HuH-7.5 (cell line): ENCODE data around the gene GALNT2.

Experiments used
- DNase-seq: peaks from one replicate; pipeline ENCODE4 v3.0.0; 2011; ENCODE audit warnings: low spot score

GALNT2 gene

DNA sequence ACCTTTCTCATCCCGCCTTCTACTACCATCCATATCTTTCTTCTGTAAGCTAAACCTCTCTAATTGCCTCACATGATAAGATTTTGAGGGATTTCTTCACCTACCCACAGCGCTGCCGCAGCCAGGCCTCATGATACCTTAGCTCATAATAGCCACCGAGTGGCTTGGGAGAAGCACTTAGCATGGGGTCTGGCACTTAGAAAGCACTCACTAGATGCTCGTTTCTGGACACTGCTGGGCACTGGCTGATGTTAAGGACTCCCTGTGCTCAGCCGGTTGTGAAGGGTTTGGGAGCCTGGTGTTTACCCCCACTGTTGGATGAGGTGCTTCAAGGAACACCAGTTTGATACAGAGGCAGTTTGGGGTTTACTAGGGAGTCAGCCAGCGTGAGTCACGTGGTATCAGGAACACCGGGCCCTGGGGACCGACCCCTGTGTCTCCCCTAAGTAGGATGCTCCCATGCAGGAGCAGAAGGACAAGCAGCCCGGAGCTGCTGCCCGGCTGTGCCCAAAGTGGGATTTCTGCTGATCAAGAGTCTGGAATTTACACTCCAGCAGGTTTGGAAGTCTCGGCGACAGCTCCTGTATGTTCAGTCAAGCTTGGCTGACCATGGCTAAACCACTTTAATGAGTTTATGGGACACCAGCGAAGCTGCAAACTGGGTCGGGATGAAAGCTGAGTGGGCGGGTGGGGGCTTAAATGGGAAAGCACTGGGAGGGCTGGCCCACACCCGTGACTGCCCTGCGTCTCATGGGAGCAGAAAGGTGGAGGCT lies 63.3 kb downstream of the GALNT2 start:
- no peak for DNase-seq

DNA sequence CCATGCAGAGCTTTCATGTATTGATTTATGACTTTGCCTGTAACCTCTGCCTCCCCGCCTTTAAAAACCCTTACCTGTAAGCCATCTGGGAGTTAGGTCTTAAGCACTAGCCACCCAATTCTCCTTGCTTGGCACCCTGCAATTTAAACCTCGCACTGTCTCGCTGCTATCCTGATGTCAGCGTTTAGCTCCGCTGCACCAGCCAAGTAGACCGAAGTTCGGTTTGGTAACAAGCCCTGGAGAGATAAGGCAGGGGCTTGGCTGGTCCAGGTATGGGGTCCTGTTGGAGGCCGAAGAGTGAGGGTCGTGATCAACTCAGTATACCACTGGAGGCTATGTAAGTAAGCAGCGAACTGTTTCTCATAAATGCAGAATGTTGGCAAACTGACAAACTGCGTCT lies 64.4 kb downstream of the GALNT2 start:
- no peak for DNase-seq

DNA sequence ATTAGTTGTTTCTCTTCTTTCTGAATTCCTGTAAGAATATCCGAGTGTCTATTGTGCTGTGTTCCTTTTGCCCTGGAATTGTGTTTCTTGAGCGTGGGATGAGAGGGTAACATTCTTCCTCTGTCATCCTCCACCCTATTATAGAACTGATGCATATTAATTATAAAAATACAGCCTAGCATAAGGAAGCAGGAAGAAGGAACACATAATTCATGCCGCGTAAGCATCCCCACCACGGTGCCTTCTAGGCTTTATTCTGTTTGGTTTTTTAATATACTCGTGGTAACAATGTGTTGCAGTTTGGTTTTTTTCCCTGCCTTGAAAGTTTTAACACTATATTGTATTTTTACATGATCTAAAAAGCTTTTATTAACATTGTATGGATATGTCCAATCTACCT lies 65.7 kb downstream of the GALNT2 start:
- DNase-seq: no peak

DNA sequence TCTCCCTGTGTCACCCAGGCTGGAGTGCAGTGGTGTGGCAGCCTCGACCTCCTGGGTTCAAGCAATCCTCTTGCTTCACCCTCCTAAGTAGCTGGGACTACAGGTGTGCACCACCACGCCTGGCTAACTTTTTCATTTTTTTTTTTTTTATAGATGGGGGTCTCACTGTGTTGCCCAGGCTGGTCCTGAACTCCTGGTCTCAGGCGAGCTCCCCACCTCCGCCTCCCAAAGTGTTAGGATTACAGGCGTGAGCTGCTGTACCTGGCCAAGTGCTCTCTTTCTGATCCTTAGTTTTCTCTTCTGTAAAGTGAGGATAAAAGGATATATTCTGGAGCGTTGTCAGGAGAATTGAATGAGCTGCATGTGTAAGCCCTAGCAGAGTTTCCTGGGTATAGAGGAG lies 68.7 kb downstream of the GALNT2 start:
- no peak for DNase-seq

DNA sequence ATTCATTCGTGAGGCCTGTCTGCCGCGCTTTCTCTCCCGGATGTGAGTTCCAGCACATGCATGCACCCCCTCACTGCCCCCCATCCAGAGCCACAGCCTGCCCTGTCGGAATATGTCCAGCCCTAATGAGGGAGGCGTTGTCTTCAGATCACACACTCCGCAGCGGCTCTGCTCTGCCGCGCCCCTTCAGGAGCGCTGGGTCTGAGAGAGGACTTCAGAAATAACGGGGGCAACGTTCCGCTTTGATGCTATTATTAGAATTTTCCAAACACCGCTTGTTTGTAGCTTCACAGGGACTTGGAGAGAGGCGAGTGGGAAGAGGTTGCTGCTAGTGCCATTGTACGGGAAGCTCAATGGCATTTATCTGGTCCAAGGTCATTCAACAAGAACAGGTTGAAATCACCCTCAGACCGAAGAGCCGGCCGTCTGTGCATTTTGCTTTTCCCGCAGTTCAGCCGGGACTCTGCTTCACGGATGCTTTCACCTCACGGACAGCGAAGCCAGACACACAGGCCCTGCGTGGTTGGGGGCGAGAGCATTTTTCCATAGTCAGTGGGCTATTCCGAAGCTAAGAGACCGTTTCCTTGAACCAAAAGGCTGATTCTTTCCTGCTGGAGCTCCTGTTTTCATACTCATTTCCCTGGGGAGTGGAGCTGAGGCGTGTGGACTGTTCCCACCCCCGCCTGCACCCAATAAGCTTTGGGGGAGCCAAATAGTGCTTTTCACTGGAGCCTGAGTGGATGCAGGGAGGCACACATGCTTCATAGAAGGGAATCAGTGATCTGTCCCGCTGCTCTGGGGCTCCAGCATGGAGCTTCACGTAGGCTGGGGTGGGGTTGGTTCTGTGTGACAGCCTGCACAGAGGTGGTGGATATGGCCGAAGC lies 69.7 kb downstream of the GALNT2 start:
- DNase-seq: no peak

DNA sequence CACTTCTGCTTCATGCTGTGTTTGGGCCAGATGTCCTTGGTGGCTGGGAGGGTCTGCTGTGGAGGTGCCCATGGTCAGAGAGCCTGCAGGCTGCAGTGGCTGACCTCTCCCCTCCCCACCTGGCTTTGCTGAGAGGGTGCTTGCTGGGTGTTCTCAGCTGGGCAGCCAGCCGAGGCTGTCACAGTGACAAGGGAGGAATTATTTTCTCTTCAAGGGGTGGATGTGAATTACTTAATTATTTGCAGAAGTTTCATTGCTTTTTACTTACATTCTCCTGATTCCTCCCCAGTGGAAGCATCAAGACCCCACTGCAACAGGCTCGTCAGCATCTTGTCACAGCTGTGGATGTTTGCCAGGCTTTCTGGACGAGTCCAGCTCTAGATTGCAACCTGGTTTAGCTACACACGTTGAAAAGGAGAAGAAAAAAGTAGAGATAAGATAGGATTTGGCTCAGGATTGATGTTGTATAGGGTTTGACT lies 70.3 kb downstream of the GALNT2 start:
- no peak for DNase-seq

DNA sequence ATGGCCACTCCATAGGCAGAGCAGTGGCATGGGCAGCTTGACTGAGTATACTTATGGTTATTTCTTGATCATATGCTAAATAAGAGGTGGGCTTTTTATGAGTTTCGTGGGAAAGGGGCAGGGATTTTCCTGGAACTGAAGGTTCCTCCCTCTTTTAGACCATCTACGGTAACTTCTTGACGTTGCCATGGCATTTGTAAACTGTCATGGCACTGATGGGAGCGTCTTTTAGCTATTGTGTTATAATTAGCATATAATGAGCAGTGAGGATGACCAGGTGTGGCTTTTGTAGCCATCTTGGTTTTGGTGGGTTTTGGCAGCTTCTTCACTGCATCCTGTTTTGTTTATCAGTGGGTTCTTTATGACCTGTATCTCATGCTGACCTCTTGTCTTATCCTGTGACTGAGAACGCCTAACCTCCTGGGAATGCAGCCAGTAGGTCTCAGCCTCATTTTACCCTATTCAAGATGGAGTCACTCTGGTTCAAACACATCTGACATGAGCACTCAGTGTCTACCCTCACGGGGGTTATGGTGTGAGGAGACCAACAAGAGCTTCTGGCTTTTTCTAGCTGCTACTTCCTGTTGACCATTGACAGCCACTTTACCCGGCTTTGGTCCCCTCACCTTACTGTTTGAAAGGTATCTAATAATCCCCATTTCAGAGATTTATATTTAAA lies 71.7 kb downstream of the GALNT2 start:
- DNase-seq: no peak

DNA sequence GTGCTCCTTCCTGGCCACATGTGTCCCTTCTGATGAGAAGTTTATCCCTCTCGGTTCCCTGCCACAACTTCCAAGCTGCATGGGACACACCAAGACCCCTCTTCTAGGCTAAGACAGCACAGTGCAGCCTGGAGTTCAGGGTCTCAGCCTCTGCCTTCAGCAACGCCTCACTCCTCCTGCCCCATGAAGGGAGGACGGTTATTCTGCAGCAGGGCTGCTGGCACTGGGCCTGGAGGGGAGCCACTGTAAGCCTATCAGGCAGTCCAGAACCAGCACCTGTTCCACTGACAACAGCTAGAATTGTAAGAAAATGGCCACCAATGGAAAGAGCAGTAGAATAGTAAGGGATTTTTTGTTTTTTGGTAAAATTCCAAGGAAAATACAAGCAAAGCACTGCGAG lies 72.3 kb downstream of the GALNT2 start:
- DNase-seq: no peak

DNA sequence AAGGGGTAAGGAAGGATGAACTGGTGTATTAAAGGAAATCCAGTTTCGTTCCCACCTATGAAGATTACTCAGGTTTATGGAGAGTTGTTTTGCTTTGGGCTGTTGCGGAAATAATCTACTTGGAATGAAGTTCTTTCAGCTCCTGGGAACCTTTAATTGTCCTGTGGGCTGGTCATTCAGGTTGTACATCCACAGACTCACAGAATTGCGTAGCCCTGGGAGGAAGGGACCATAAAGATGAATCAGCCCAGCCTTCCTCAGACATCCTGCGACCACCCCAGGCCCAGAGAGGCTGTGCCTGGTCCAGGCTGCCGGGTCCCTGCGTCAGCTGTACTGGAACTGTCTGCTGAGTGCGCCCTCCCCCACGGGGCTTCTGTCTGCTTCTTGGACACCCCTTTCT lies 72.7 kb downstream of the GALNT2 start:
- DNase-seq: no peak

DNA sequence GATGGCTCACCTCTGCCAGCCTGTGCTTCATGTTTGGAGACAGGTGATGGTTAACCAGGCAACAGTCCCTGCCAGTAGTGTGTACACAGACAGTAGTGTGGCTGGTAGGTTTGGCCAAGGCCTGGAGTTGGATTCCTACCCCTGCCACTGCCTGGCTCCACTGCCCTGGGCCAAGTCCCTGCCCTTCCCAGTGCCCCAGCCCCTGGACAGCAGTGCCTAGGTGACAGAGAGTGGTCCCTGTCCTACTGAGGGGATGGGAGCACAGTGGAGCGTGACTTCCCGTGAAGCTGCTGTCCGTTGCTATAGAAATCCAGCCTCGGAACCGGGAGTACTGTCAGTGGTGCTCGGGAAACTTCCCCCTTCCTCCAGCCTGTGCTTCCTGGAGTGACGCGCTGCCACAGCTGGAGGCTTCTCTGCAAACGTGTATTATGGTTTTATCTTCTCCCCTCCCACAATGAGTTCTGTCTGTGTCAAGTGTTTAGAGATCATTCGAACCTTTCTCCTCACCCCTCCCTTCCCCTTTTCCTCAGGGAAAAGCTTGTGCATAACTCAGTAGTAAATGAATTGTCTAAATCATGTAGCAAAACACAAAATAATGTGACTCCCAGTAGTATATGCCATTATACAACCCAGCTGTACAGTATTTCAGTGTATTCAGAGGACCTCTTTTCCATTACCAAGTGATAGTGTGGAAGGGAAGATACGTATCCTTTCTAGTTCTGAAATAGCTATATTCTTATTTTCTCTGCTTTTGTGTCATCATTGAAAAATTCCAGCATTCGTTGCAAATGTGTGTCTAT lies 73.4 kb downstream of the GALNT2 start:
- no peak for DNase-seq

DNA sequence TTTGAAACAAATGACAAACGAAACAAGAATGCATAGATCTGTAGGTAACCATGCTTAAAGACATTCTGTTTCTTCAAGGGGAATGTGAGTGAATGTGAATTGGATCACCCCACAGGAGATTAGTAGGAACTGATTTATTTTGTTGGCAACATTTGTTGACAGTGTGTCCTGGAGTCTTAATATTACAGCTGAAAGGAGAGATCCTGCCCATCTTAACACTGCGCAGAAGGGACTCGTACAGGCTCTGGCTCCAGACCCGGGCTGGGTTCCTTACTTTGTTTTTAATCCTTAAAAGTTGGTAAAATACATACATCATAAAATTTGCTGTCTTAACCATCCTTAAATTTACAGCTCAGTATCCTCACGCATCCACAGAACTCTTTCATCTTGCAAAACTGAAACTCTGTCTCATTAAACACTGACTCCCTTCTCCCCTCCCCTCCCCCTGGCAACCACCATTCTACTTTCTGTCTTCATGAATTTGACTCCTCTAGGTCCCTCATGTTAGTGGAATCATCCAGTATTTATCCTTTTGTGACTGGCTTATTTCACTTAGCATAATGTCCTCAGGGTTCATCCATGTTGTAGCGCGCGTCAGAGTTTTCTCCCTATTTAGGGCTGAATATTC lies 74.1 kb downstream of the GALNT2 start:
- no peak for DNase-seq

DNA sequence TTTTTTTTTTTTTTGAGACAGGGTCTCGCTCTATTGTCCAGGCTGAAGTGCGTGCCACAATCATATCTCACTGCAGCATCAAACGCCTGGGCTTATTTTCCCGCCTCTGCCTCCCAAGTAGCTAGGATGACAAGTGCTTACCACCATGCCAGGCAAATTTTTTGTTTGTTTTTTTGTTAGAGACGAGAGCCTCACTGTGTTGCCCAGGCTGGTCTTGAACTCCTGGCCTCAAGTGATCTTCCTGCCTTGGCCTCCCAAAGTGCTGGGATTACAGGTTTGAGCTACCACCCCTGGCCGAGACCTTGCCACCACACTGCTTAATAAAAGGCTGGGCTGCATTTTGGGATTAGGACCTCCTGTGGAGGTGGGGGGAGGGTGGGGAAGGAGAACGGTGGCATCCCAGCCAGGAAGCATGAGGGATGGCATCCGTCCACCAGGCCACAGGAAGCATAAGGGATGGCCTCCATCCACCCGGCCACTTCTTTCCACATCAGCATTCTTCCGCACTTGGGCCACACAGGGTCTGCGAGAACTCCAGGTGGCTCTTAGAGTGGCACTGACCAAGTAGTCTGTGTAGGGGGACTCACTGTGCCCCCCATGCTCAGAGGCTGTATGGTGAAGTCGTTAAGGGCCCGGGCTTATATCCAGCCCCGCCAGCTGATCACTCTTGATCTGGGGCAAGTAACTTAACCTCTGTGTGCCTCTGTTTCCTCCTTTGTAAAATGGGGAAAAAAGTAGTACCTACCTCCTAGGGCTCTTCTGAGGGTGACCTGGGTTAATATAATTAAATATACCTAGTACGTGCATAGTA lies 75.0 kb downstream of the GALNT2 start:
- DNase-seq: no peak

DNA sequence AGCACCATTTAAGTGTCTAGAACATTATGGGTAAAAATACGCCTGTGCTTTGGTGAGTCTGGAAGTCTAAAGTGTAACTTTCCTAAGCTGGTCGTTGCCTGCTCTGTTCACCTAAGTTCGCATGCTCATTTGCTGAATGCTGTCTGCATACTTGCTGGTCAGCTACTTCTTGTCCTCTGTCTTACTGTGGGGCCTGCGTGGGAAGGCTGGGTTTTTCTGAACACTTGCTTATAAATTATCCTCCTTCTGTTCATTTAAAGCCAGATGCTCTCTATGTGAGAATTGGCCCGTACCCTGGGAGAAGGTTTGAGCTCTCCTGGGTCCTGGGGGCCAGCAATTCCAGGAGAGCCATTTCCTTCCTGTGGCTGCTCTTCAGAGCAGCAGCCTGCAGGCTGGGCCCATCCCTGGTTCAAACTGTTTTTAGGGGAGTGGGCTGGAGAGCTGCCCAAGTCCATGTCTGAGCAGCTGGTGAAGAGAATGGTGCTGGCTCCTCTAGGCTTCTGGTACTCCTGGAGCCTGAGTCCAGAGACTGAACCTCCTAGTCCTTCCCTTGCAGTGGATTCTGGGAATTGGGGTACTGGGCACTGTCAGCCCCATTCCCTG lies 75.7 kb downstream of the GALNT2 start:
- DNase-seq: no peak

DNA sequence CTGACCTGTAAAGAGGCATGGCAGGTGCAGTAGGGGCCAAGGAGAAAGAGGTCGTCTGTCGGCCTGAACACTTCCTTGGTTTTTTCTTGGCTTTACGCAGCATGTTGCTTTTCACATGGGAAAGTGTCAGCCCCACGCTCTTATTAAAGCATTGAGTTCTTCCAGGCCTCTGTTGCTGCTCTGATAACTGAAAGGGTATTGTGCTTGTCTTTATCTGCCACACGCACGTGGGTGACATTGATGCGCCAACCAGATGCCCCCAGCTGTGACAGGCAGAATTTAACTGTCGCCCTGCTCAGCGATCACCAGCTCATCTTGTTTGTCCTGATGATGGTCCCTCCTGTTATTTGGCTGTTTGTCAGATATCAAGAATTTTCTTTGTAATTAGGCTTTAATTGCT lies 76.5 kb downstream of the GALNT2 start:
- DNase-seq: no peak

DNA sequence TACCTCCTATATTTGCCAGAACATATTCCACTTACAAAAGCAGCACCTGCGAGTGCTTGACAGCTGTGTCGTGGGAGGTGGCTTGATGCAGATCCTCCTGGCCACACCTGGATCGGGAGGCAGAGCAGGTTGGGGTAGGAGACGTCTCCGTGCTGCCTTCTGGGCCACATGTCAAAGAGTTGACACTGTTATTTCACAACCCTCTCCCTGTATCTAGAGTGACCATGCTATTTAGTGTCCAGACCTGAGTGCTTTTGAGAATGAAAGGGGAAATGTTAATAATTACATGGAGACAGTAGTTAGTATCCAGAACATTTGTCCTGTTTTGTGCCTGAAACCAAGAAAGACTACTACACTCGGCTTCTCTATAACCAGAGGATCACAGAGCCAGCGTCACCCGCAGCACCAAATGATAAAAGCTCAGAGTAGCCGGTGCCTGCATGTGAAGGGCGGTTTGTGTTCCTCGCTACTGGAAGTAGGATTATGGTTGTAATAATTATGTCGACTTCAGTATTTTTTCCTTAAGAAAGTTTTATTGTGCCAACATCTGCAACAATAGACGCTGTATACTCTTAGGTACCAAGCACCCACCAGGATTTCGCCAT lies 77.1 kb downstream of the GALNT2 start:
- no peak for DNase-seq

DNA sequence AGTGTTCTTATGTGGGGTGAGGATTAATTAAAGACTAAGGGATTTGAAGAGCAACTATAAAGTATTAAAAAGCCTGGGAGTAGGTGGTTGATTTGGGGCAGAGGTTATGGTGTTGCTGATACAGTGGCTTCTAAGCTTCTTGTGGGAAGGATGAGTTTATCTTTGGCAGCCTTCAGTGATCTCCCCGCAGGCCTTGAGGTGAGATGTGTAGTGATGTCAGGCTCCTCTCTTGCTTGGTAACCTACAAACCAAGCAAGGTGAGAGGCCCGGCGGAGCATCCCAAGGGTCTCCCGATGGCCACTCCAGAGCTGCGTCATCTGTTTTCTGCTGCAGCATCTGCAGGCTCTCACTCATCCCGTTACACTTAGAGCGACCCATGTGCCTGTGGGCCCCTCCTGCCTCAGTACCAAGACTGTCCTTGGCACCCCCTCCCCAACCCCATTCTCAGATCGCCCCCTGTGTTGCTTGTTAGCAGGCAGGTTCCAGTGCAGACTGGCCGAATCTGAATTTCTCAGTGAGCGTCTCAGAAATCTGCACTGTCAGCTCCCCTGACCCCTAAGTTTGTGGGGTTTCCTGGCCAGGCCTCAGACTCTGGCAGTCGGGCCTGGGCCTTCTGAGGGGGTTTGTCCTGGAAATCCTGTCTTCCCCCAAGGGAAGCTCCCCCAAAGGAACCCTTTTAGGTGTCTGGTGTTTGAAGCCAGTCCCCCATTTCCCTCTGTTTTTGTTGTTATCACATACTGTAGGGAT lies 77.9 kb downstream of the GALNT2 start:
- no peak for DNase-seq

DNA sequence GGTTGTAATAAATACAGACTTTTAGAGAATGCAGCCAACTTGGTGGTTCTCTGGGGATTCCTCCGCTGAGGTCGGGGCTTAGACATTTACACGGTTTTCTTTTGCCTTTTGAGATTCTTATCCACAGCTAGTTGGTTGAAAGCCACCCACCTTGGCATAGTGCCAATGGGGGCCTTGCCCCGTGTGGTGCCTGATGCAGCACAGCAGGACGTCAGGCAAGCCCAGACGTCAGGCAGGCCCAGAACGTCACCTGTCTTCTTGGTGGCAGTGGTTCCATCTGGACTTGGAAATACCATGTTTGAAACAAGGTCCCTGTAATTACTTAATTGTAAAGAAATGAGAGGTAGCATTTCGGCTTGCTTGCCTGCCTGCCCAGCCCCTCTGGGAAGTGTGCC lies 78.5 kb downstream of the GALNT2 start:
- no peak for DNase-seq

DNA sequence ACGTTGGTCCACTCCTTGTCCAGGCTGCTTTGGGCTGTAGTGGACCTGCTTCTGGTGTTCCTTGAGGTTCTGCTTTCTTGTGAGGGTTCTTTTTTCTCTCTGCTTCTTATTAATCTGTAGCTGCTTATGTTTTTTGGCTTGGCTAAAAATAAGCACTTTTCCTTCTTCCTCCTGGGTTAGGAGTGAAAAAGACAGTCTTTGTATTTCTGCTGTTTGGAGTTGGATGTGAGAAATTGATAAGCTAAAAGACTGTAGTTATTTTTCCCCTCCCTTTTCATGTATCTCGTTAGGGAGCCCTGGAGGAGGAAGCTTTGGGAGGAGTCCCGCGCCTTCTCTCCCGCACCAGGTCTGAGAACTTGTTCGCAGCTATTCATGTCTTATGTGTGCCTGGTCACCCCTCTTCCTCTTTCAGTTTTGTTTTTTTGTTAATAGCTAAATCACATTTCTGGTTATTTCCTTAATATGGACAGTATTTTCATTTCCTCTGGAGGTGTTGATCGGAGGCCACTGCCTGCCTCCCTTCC lies 79.0 kb downstream of the GALNT2 start:
- DNase-seq: no peak

DNA sequence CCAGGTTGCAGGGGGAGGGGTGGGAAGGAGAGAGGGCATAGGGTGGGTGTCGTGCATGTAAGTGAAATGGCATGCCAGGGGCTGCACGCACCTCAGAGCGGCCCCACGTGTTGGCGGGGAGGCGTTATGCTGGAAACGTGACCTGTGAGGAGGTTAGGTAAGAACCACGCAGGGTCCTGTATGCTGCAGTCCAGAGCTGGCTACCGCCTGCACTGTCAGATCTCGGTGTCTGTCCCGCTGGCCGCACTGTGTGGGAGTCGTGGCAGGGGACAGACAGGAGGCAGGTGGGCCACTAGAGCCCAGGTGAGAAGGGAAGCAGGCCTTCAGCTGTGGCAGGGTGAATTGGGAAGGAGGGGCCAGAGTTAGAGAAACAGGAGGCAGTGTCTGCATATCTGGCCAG lies 79.7 kb downstream of the GALNT2 start:
- DNase-seq: no peak
